Measurements from ENCODE around the gene DAB1.

Gene DAB1

DNA sequence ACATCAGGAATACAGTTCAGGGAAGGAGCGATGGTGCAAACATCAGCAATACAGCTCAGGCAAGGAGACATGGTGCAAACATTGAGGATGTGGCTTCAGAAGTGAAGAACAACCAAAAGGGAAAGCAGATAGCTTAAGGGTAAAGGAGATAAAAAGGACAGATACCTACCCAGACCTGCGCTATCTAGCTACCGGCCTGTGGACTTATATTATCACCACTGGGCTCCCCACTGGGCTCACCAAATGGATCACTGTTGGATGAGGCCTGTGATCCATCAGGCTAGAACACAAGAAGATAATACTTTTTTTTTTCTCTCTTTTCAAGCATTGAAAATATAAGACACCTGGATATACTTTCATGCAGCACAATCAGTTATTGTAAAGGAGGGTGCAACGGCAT, 413.3 kb downstream of the DAB1 start:
- DNase-seq = no peak

DNA sequence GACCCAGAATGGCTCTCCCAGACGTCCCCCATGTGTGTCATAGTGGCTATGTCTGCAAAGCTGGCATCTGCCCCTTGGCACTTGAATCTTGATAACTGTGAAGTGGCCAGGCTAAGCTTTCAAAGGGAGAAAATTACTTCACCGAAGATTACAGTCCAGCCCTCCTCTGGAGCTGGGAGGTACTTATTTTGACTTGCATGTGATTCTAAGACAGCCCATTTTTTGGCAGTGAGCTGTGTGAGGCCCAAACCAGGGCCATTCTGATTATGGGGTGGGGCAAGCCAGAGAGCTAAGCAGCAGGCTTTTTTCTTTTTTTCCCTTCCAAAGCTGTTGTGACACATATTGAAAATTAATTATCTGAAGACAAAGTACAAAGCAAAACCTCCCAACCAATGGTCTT, 415.9 kb downstream of the DAB1 start:
- DNase-seq = no peak

DNA sequence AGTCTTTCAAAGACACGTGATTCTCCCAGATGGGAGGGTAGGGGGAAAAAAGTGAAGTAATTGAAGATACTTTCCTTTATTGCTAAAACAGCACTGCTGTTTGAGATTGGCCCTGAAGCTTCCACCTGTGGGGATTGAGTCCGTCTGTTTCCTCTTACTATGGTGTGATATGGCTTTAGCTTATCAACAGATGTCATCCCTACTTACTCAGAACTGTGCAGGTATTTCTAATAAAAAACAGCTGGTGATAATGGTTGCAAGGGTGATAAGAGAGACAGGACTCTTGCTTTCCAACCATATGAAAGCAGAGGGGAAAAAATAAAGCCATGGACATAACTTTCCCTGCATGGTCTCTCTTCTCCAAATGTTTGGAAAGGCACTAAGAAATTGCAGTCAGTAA, 416.4 kb downstream of the DAB1 start:
- DNase-seq = no peak

DNA sequence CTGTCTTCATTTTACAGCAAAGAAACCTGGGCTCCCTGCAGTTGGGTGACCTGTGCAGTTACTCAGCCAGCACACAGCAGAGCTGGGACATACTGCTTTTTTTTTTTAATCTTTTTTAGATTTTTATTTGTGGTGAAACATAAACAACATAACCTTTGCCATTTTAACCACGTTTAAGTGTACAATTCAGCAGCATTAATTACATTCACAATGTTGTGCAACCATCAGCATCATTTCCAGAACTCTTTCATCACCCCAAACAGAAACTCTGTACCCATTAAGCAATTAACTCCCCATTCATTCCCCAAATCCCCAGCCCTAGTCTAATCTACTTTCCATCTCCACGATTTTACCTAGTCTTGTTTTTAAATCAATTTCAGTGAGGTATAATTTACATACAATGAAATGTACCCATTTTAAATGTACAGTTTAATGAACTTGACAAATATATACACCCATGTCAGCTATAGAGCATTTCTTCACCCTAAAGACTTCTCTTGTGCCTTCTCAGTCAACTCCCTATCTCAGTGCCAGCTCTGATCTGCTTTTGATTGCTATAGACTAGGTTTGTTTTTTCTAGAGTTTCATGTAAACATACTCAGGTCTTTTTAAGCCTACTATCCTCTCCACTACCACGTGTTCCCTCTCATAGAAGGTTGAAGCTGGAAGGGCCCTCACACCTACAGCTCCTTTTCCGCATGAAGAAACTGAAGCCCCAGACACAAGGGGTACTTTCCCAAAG, 420.3 kb downstream of the DAB1 start:
- no peak for DNase-seq

DNA sequence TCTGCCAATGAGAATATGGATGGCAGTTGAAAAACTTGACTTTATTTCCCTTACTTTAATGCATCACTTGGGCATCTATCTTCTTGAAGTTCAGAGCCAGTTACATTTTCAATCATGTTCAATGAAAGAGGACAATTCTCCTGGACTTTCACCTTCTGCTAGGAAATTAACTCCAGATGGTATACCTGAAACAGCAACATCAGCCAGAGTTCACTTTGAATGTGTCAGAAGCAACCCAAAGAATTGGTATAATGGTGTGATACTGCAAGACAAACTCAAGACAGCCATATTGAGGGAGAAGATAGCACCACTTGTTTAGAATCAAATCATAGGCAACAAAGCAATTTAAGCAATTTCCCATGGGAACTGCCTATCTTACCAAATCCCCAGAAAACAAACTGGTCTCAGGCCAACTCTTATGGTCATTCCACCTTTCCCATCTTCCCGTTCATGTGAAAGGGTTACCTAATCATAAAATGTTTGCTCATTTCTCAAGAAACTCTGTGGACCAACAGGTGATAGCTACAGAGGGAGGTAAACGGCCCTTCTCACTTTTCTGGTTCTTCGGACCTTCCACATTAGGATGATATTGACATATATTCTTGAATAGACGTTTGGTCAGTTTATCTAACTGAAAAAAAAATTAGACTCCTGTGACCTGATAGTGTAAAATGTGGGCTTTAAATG, 428.3 kb downstream of the DAB1 start:
- DNase-seq = no peak

DNA sequence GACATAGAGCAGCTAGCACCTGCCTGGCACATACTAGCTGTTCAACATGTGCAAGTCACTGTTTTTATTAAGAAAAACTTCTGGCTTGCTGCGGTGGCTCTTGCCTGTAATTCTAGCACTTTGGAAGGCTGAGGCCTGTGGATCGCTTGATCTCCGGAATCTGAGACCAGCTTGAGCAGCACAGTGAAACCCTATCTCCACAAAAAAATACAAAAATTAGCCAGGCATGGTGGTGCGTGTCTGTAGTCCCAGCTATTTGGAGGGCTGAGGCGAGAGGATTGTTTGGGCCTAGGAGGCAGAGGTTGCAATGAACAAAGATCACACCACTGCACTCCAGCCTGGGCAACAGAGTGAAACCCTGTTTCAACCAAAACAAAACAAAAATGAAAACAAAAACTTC, 430.4 kb downstream of the DAB1 start:
- DNase-seq = no peak

DNA sequence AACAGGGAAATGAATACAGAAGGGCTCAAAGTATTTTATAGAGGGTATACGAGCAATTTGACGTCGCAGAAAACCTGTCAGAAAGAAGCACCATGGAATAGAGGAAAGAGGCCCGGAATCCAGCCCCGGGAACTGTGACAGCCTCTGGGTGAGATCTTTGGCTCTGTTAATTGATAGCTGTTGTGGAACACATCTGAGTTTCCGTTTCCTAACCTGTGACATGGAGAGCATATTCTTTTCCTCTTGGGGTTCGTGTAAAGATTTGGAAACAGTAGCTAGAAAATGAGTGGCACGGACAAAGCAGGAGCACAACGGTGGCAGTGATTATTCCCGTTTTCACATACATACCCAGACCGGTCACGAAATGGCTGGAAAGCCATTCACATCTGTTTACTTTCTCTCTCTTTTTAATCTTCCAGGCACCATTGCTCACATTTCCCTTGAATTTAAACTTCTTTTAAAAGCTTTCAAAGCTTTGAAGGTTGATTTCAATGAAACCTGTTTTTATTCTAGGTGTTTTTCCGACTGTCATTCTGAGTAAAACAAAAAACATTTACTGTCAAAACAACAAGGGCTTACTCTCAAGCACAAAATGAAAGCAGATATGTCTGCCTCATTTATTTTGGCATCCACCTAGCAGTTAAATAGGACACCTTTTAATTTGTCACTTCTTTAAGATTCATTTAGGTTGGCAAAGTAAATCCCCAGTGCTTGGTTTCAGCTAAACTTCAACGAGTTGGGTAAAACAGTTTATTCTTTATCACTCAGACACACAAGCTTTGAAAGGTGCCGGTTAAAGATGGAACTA, 431.3 kb downstream of the DAB1 start:
- no peak for DNase-seq

DNA sequence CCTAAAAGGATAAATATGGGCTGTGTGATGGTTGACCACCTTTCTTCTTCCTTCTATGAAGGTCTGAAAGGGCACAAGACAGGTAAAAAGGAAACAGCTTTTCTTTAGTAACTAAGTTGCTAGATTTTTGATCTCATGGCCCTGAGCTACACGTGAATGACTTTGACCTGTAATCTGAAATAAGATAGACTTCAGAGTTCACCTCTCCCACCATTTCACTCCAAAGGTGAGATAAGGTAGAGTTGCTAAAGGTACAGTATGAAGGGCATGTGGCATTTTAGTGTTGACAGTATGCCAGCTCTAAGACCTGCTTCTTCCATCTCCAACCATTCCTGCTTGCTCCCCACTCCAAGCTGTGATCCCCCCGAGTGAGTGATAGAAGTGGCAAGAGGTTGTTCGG, 432.3 kb downstream of the DAB1 start:
- DNase-seq = no peak

DNA sequence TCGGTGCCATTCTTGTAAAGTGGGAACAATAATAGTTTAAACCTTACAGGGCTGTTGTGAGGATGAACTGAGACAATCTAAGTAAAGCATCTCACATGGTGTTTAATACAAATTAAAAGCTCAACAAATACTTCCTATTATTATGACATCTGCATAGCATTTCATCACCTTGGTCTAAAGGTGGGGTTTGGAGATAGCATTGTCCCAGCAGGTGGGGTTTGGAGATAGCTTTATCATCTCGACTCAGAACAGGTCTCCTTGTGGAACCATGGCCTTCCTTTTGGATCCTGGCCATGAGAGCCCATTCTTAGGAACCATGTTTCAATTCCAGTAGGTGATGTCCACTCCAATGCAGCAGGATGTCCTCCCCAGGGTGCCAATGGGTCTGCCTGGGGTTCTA, 437.5 kb downstream of the DAB1 start:
- DNase-seq = no peak

DNA sequence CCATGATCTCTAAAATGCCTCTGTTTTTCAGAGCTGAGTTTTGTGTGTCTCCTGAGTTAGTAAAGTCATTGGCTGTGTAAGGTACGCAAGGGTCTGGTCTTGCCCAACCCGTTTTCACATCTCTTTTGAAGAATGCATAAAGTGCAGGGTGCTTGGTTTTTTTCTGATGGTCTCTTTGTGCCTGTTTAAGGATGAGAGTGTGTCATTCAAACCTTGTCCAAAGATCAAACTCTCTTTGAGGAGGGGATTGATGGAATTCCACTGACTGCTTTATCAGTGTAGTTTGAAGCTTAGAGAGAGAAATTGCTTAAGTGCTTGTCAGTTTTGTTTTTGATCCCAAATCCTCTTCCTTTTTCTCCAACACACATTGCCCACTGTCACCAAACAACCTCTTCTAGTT, 438.0 kb downstream of the DAB1 start:
- no peak for DNase-seq

DNA sequence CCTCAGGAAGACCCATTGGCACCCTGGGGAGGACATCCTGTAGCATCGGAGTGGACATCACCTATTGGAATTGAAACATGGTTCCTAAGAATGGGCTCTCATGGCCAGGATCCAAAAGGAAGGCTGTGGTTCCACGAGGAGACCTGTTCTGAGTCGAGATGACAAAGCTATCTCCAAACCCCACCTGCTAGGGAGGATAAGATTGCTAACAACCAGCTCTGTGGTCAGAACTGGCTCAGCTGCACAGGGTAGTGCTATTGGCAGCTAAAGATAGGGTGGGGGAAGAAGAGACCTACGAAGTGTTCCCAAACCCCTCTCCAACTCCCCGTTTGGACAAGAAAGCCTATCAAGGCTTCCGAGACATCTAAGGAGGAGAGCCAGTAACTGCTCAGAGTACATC, 440.4 kb downstream of the DAB1 start:
- no peak for DNase-seq

DNA sequence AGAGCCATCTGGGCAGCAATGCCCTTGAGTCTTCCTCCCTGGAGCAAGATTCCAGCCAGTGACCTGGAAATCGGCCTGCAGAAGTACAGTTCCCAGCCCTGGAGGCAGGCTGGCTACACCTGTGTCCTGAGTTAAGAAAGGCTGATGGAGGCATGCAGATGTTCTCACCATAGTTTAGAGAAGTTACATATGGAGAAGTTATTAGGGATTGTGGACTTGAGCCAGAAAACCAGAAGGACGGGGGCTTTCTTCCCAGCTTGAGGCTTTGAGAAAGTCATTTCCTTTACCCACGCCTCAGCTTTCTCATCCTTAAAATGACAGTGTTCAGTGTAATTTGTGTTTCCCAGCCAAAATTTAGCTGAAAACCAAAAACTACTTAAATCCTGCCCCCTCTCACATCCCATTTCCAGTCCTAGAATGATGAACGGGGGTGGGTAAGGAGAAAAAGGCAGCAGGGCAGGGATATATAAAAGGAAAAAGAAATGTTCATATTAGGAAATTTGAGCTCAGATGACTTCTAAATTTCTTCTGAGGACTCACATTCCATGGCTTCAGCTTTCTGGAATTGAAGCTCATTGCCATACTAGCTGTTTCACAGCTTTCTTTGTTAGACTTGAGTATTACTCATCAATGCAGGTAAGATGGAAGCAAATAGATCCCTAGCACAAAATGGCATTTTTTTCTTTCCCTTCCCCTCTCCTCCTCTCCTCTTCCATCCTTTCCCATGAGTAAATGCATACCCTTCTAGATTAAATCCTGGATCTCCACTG, 443.7 kb downstream of the DAB1 start:
- no peak for DNase-seq

DNA sequence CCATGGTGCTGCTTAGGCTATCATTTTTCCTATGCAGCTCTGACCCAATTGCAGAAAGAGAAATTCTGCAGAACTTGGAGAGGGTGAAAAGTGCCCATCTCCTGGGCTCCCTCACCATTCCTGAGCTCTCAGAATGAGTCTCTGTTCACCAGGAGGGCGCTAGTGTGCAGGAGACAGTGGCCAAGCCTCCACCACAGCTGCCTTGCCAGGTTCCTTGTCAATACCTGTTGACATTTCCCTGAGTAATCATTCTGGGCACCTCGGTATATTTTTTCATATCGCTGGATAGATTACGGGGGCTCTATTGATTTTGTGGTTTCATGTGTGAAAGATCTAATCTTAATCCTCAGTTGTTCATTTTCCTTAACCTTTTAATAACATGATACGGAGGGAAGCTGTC, 445.0 kb downstream of the DAB1 start:
- no peak for DNase-seq

DNA sequence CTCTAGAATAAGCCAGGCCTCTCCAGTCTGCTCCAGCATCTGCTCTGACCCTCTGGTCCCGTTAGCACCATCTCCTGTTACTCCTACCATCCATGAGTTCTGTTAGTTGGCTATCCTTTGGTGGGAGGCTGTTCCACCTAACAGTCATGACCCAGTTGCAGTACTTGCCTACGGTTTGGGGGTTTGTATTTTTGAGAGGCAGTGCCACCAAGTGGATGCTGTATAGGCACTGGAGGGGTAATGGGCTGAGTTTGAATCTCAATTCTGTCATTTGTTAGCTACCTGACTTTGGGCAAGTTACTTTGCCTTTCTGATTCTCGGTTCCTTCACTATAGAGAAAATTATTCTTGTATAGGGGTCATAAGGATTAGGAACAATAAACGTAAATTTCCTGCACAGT, 445.9 kb downstream of the DAB1 start:
- no peak for DNase-seq

DNA sequence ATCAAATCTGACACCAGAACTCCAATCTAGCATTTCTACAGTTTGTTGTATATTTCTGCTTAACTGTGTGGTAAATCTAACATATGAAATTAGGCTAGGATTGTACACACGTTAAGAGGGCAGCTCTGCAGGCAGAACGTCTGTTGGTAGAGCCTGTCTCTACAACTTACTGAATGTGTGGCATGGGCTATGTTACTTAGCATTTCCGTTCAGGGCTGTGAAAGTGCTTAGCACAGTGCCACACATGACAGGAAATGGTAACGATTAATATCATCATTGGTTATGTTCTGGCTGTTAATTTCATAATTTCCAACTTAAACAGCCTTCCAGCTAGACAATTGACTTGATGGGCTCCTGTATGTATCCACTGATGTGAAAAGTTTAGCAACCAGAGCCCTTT, 448.4 kb downstream of the DAB1 start:
- DNase-seq = no peak

DNA sequence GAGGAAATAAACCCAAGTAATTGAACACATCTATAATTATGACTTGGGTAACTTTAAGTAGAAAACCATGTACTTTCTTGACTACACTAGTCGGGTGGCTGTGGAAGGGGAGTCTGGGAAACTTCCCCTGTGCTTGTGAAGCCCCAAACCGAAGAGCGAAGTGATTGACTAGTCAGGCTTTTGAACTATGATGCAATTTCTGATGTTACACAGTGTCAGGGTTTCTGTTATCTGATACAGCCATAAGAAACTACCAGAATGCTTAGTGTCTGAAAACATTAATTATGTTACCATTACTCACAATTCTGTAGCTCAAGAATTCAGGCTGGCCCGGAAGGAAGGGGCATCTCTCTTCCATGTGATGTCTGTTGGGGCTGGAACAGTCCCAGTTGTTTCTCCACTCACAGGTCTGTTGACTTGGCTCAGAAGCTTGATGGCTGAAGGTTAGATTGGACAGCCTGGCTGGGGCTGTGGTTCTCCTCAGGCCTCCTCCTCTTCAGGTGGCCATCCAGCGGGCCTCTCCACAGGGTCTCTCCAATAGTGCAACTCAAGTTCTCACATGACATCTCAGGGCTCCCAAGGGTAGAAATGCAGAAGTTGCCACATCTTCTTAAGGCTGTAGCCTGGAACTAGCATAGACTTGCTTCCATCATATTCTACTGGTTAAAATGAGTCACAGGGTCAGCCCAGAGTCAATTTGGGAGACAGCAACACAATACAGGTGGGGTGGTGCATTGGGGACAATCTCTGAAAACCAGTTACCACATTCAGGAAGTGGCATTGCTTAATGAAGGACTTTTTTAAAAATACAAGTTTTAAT, 449.7 kb downstream of the DAB1 start:
- DNase-seq = no peak

DNA sequence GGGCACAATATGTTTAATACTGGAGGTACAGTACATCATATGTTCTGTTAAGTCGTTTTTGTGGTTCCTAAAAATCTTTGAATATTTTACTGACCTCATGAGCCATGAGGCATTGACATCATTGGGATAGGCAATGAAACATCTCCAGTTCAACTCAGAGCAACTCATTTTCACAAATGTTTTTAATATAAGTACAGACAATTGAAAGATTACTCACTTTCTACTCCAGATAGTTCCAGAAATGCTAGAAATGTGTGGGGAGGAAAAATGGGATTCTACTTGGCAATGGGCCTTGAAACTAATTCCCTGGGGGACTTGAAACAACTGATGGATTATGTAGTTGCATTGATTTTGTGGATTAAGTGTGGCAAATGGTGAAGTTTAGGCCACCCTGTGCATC, 450.9 kb downstream of the DAB1 start:
- no peak for DNase-seq

DNA sequence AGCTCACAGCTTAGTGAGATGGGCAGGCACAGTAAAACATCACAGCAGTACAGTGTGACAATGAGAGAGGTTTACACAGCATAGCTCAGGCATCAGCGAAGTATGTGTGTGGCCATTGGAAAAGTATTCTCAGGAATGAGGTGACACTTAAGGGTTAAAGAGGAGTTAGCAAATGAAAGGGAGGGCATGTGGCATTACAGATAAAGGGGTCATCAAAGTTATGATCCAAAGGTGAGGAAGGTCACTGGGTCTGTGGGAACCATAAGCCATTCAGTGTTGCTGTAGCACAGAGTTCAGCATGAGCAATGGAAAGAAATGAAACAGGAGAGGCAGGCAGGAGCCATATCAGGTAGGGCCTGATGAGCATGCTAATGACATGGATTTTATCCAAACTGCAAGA, 453.6 kb downstream of the DAB1 start:
- no peak for DNase-seq

DNA sequence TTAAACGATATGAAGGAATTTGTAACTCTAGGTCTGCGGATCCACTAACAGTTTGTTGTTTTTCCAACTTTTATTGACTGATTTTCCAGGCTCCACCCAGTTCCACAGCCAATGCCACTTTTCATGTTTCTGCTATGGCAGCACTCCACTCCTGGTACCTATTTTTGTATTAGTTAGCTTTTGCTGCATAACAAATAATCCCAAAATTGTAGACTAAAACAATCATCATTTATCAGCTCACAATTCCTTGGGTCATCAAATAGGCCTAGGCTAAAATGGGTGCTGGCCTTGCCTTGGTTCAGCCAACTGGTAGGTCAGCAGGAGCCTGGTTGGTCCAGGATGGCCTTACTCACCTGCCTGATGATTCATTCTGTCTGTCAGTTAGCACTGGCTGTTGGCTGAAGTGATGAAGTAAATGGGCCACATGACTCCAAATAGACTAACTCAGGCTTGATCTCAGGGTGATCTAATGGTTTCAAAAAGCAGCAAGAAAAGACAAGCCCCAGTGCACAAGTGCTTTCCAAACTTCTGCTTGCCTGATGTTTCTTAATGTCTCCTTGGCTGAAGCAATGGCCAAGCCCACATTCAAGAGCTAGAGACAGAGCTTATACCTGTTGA, 454.9 kb downstream of the DAB1 start:
- no peak for DNase-seq

DNA sequence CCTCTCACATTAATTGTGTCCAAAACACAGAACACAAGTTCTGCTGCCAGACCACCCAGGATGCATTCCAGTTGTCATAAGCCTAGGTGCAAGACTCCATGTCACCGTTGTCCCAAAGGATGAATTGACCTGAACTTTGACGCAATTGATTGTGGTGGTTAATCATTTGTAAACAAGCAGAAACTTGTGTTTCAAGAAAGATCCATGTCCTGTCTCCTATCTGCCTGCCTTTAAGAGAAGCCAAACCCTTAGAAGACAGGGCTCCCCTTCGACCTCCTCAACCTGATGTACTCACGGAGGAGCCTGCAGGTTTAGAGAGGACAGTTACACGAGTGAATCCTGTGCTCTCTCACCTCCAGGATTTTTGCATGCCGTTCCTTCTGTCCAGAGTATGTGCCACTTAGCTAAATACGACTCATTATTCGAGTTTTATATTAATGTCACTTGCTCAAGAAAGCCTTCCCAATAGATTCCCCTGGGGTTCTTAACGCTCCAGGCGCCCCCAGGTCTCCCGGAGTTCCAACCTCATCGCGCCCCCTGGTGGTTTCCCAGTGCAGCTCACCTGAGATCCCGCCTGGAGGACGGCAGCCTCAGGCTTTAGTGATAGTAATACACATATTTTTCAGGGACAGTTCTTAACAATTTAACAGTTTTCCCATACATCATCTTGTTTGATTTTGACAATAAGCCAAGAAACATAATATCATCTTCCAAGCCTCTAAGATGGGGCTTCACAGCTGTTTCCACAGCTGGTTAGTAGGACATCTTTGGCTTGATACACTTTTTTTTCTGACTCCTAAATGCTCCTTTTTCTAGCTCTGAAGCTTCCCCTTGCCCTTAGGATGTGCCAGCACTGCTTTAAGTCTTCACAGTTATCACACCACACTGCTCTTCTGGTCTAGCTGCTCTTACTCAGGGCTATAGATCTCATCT, 455.7 kb downstream of the DAB1 start:
- no peak for DNase-seq

DNA sequence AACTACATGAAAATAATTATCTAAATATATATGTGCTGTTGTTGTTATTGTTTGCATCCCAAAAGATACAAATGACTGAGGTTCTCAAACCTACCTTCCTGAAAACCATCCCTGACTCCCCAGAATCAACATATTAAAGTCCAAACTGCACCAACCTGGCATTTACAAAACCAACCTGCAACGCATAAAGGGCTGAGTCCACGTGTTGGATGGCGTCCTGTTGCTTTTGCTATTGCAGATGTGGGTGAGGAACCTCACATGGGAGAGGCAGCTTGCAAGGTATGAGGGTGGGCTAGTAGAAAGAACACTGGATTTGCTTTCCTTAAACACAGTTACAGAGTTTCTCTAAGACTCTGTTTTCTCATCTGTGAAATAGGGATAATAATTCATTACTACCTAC, 456.5 kb downstream of the DAB1 start:
- DNase-seq = no peak
